Activated T-cell treated with anti-CD3 and anti-CD28 coated beads, Interleukin-2, amount 50 U/mL, for 72 hours (primary cell): ENCODE data around the gene PARP11. TPM values are rescaled to one million over a fixed set of nuclear protein-coding genes. Genes with fewer than 3 reads are reported as not detected.

Experiments
- ATAC-seq, 2 donors: fragments of 150-1000 bp; cut with Tn5 transposase; replicated peaks in 1 of 2; 2 replicates each; pipeline ENCODE4 v1.10.0; 2021; ENCODE audit warnings: moderate library complexity in 2 of 2, mild to moderate bottlenecking in 1 of 2
- DNase-seq, 2 donors: peaks; one replicate each; pipeline ENCODE4 v3.0.0; 2021 to 2022; ENCODE audit warnings: mixed read lengths in 1 of 2
- H3K27ac Mint-ChIP-seq: one replicate; pipeline ENCODE4 v1.8.0; 2022; ENCODE audit warnings: mild to moderate bottlenecking, moderate library complexity, mixed read lengths
- H3K27me3 Mint-ChIP-seq: one replicate; pipeline ENCODE4 v1.8.0; 2022; ENCODE audit warnings: low read depth, mixed read lengths
- H3K36me3 Mint-ChIP-seq, 2 donors: one replicate each; pipeline ENCODE4 v1.8.0; 2022; ENCODE audit warnings: mixed read lengths in 2 of 2, mild to moderate bottlenecking in 1 of 2; ENCODE audit not compliant: insufficient read depth in 2 of 2
- H3K4me1 Mint-ChIP-seq: one replicate; pipeline ENCODE4 v1.8.0; 2022; ENCODE audit warnings: low read depth, mixed read lengths
- H3K4me3 Mint-ChIP-seq, 2 donors: one replicate each; pipeline ENCODE4 v1.8.0; 2022; ENCODE audit warnings: mild to moderate bottlenecking in 2 of 2, mixed read lengths in 2 of 2, moderate library complexity in 2 of 2
- H3K9me3 Mint-ChIP-seq, 2 donors: one replicate each; pipeline ENCODE4 v1.8.0; 2022; ENCODE audit warnings: mixed read lengths in 2 of 2
- total RNA-seq, 2 donors: library from RNA; stranded (reverse); gene quantifications; one replicate each; pipeline ENCODE4 v1.2.3, GENCODE V29; 2022

Gene PARP11
- total RNA-seq, 2 donors from 2014 or later, result 30.7 to 39.5 TPM

- Mint-ChIP-seq H3K4me1 (peaks cover 19% of the 10 kb centered on the region), H3K9me3 (no peaks in the 10 kb centered on the region), H3K4me3 (no peak overlapping the region), H3K27ac (no peak overlapping the region), H3K36me3 (no peaks in the 10 kb centered on the region), H3K27me3 (no peaks in the 10 kb centered on the region)
- ATAC-seq, result peak; percentile 62 to 75
- peak; percentile 67 to 71 for DNase-seq
These were observed 69.2 kb downstream of the PARP11 start for GRCh38 chr12:3803865-3804472.

GRCh38 chr12:3802721-3803120, 70.5 kb downstream of the PARP11 start:
- no peak for DNase-seq
- H3K4me1 Mint-ChIP-seq, result peaks cover 6% of the 10 kb centered on the region
- H3K27me3 Mint-ChIP-seq, result no peaks in the 10 kb centered on the region
- no peaks in the 10 kb centered on the region for H3K36me3 Mint-ChIP-seq
- no peak overlapping the region for H3K27ac Mint-ChIP-seq
- no peaks in the 10 kb centered on the region for H3K9me3 Mint-ChIP-seq
- ATAC-seq, result no peak
- no peak overlapping the region for H3K4me3 Mint-ChIP-seq

- DNase-seq (no peak), ATAC-seq (no peak)
- Mint-ChIP-seq H3K27me3 (no peaks in the 10 kb centered on the region), H3K4me1 (peaks cover 7% of the 10 kb centered on the region), H3K4me3 (no peak overlapping the region), H3K9me3 (no peaks in the 10 kb centered on the region), H3K36me3 (no peaks in the 10 kb centered on the region), H3K27ac (no peak overlapping the region)
These were observed 75.6 kb downstream of the PARP11 start for GRCh38 chr12:3797531-3798048.

- H3K36me3 Mint-ChIP-seq, result no peaks in the 10 kb centered on the region
- H3K27ac Mint-ChIP-seq, result no peak overlapping the region
These were observed 77.6 kb downstream of the PARP11 start for GRCh38 chr12:3795492-3796133.

GRCh38 chr12:3795066-3795465, 78.1 kb downstream of the PARP11 start:
- H3K27ac Mint-ChIP-seq, result no peak overlapping the region
- H3K27me3 Mint-ChIP-seq, result no peaks in the 10 kb centered on the region
- no peak overlapping the region for H3K4me3 Mint-ChIP-seq
- no peaks in the 10 kb centered on the region for H3K36me3 Mint-ChIP-seq
- DNase-seq (no peak), ATAC-seq (peak in 1 of 2 donors; percentile 9)
- peaks cover 7% of the 10 kb centered on the region for H3K4me1 Mint-ChIP-seq
- no peaks in the 10 kb centered on the region for H3K9me3 Mint-ChIP-seq

More at GRCh38 chr12:3795492-3796133, 77.6 kb downstream of the PARP11 start:
- H3K27me3 Mint-ChIP-seq, result no peaks in the 10 kb centered on the region
- no peak overlapping the region for H3K4me3 Mint-ChIP-seq
- H3K4me1 Mint-ChIP-seq, result peaks cover 7% of the 10 kb centered on the region
- DNase-seq (no peak), ATAC-seq (no peak)
- H3K9me3 Mint-ChIP-seq, result no peaks in the 10 kb centered on the region

- H3K4me3 Mint-ChIP-seq, result no peak overlapping the region
- ATAC-seq, result no peak
These were observed 80.4 kb downstream of the PARP11 start for GRCh38 chr12:3792623-3793288.

GRCh38 chr12:3791256-3791874, 81.8 kb downstream of the PARP11 start:
- no peak overlapping the region for H3K4me3 Mint-ChIP-seq
- DNase-seq (no peak), ATAC-seq (no peak)
- peaks cover 7% of the 10 kb centered on the region for H3K4me1 Mint-ChIP-seq
- no peaks in the 10 kb centered on the region for H3K27me3 Mint-ChIP-seq
- H3K36me3 Mint-ChIP-seq, result peaks cover 2 to 4% of the 10 kb centered on the region in 2 donors
- peaks cover 0 to 3% of the 10 kb centered on the region in 2 donors for H3K9me3 Mint-ChIP-seq
- no peak overlapping the region for H3K27ac Mint-ChIP-seq

More at GRCh38 chr12:3792623-3793288, 80.4 kb downstream of the PARP11 start:
- peaks cover 2% of the 10 kb centered on the region in 2 donors for H3K36me3 Mint-ChIP-seq
- H3K4me1 Mint-ChIP-seq, result peaks cover 7% of the 10 kb centered on the region
- no peak for DNase-seq
- no peak overlapping the region for H3K27ac Mint-ChIP-seq
- H3K9me3 Mint-ChIP-seq, result peaks cover 0 to 2% of the 10 kb centered on the region in 2 donors
- H3K27me3 Mint-ChIP-seq, result no peaks in the 10 kb centered on the region

- ATAC-seq (no peak), DNase-seq (no peak)
- H3K9me3 Mint-ChIP-seq, result peaks cover 0 to 3% of the 10 kb centered on the region in 2 donors
- no peak overlapping the region for H3K4me3 Mint-ChIP-seq
- peaks cover 2 to 4% of the 10 kb centered on the region in 2 donors for H3K36me3 Mint-ChIP-seq
- H3K27me3 Mint-ChIP-seq, result no peaks in the 10 kb centered on the region
- H3K27ac Mint-ChIP-seq, result no peak overlapping the region
- H3K4me1 Mint-ChIP-seq, result peaks cover 7% of the 10 kb centered on the region
These were observed 82.6 kb downstream of the PARP11 start for GRCh38 chr12:3790642-3791041.

GRCh38 chr12:3789838-3790237, 83.4 kb downstream of the PARP11 start:
- Mint-ChIP-seq H3K4me3 (no peak overlapping the region), H3K9me3 (peaks cover 0 to 3% of the 10 kb centered on the region in 2 donors), H3K36me3 (peaks cover 2 to 4% of the 10 kb centered on the region in 2 donors), H3K4me1 (no peaks in the 10 kb centered on the region), H3K27me3 (no peaks in the 10 kb centered on the region), H3K27ac (no peak overlapping the region)
- DNase-seq, result no peak
- no peak for ATAC-seq

GRCh38 chr12:3777206-3777809, 95.9 kb downstream of the PARP11 start:
- Mint-ChIP-seq H3K4me1 (peaks cover 5% of the 10 kb centered on the region), H3K9me3 (no peaks in the 10 kb centered on the region), H3K4me3 (no peak overlapping the region), H3K36me3 (peaks cover 1 to 3% of the 10 kb centered on the region in 2 donors), H3K27me3 (no peaks in the 10 kb centered on the region), H3K27ac (no peak overlapping the region)
- DNase-seq (peak in 1 of 2 donors; percentile 20), ATAC-seq (peak; percentile 43 to 47)

GRCh38 chr12:3775385-3776035, 97.7 kb downstream of the PARP11 start:
- H3K4me1 Mint-ChIP-seq, result peaks cover 11% of the 10 kb centered on the region
- no peaks in the 10 kb centered on the region for H3K9me3 Mint-ChIP-seq
- H3K27ac Mint-ChIP-seq, result no peak overlapping the region
- H3K36me3 Mint-ChIP-seq, result peaks cover 1 to 3% of the 10 kb centered on the region in 2 donors
- no peaks in the 10 kb centered on the region for H3K27me3 Mint-ChIP-seq
- H3K4me3 Mint-ChIP-seq, result no peak overlapping the region
- DNase-seq (no peak), ATAC-seq (peak; percentile 34 to 82)

- H3K4me3 Mint-ChIP-seq, result no peak overlapping the region
- H3K27me3 Mint-ChIP-seq, result no peaks in the 10 kb centered on the region
- H3K4me1 Mint-ChIP-seq, result peaks cover 11% of the 10 kb centered on the region
- ATAC-seq (peak; percentile 32 to 41), DNase-seq (no peak)
- no peak overlapping the region for H3K27ac Mint-ChIP-seq
- H3K36me3 Mint-ChIP-seq, result peaks cover 1 to 3% of the 10 kb centered on the region in 2 donors
- no peaks in the 10 kb centered on the region for H3K9me3 Mint-ChIP-seq
These were observed 100.8 kb downstream of the PARP11 start for GRCh38 chr12:3772380-3772779.
